Mammary epithelial cell (primary cell): ENCODE data around the gene NNAT.

ENCODE experiments used
- EZH2 ChIP-seq: IDR thresholded peaks from 2 replicates; pipeline ENCODE4 v1.6.1; 2012; ENCODE audit warnings: low read length, inconsistent platforms, borderline replicate concordance
- TF ChIP-seq, protein P1 (sequence below), 2 donors: IDR thresholded peaks in 1 of 2; conservative IDR thresholded peaks in 1 of 2; 2 replicates each; pipeline ENCODE4 v1.5.1; 2011 to 2012; ENCODE audit warnings: inconsistent platforms in 2 of 2, low read length in 2 of 2, mild to moderate bottlenecking in 2 of 2, control low read depth in 1 of 2, low read depth in 1 of 2; ENCODE audit not compliant: insufficient read depth in 1 of 2; ENCODE audit errors: extremely low read depth in 1 of 2

DNA sequence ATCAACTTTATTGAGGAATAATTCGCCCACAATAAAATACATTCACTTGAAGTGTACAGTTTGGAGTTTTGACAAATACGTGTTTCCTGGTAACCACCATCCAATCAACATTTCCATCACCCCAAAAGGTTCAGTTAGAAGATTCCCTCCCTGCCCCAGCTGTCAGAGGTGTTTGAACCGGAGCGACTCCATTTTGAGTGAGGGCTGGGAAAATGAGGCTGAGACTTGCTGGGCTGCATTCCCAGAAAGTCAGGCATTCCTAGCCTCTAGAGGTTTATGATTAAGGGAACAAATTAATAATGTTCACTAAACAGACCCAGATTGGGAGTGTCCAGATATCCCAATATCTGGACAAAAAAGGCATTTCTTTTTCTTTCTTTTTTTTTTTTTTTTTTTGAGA, 39.6 kb downstream of the NNAT start:
- TF ChIP-seq EZH2, result no peak
- TF ChIP-seq, protein P1, sequence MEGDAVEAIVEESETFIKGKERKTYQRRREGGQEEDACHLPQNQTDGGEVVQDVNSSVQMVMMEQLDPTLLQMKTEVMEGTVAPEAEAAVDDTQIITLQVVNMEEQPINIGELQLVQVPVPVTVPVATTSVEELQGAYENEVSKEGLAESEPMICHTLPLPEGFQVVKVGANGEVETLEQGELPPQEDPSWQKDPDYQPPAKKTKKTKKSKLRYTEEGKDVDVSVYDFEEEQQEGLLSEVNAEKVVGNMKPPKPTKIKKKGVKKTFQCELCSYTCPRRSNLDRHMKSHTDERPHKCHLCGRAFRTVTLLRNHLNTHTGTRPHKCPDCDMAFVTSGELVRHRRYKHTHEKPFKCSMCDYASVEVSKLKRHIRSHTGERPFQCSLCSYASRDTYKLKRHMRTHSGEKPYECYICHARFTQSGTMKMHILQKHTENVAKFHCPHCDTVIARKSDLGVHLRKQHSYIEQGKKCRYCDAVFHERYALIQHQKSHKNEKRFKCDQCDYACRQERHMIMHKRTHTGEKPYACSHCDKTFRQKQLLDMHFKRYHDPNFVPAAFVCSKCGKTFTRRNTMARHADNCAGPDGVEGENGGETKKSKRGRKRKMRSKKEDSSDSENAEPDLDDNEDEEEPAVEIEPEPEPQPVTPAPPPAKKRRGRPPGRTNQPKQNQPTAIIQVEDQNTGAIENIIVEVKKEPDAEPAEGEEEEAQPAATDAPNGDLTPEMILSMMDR (conservative IDR thresholded peaks at IDR 0.05 in 1 of 2, IDR thresholded peaks at IDR 0.05 in 1 of 2; ENCODE audit: extremely low read depth in 1 of 2, insufficient read depth in 1 of 2, low read depth in 1 of 2, low read length in 2 of 2), result no peak
